NCI-H2081 treated with DMSO at 0.1 percent for 48 hours (cell line): ENCODE data around the gene TRIM2.
"Not testable (repeated sequence)": the region's sequence is repeated elsewhere in the genome, so short reads cannot be mapped to it uniquely, and the experiment has no call there.

ENCODE experiments used
- DNase-seq: peaks from one replicate; lab custom pipeline; 2025; lab: John Stamatoyannopoulos, UW

The TRIM2 gene

GRCh38 chr4:153204247-153204671, at the start of gene TRIM2:
Gene TRIM2 (plus strand): TSS chr4:153204443. CDS start chr4:153204531, 88 bp downstream.
- no peak for DNase-seq

DNA sequence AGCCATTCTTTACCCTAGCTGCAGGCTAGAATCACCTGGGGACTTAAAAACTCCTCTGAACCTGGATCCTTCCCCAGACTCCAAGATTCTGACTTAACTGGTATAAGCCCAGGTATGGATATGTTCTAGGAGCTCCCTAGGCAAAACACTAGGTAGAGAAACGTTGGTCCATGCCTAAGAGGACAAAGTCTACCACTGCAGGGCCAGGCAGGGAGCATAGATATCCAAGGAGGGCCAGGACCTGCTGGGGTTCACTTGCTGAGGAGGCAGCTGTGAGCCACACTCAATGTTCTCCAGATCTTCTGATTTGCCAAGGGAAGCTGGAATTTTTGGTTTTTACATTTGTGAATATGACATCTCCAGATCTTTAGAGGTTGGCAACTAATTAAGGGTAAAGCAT, 48.6 kb upstream of the TRIM2 start:
- DNase-seq, result no peak

DNA sequence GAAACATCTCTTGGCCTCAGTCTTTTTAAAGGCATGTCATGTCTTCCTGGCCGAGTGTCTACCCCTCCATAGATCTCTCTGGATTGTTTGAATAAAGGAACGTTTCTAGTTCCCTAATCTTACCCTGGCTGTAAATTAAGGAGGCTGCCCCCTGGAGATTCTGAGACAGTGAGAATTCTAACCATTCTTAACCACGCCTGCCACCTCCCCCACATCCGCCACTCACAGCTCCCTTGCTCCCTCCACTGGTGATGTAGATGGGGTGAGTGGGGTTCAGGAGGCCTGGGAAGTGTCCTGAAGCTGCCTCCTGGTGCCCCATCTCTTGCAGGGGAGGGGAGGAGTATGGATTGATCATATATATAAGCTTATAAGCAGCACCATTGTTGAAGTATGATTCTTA, 48.0 kb upstream of the TRIM2 start:
- no peak for DNase-seq

GRCh38 chr4:153156721-153157120, 47.5 kb upstream of the TRIM2 start:
- DNase-seq, result no peak

DNA sequence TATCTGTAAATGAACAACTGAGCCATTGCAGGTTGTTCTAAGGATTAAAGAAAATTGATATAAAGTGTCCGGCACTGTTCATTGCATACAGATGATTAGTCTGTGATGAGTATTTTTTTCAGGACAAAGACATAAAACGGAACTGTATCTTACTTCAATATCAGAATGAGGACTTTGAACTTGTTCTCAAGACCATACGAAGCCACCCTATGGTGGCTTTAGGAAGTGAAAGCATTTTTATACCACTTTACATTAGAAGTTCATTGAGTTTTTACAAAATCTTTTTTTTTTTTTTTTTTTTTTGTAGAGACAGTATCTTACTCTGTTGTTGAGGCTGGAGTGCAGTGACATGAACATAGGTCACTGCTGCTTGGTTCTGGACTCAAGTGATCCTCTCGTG, 45.2 kb upstream of the TRIM2 start:
- no peak for DNase-seq

DNA sequence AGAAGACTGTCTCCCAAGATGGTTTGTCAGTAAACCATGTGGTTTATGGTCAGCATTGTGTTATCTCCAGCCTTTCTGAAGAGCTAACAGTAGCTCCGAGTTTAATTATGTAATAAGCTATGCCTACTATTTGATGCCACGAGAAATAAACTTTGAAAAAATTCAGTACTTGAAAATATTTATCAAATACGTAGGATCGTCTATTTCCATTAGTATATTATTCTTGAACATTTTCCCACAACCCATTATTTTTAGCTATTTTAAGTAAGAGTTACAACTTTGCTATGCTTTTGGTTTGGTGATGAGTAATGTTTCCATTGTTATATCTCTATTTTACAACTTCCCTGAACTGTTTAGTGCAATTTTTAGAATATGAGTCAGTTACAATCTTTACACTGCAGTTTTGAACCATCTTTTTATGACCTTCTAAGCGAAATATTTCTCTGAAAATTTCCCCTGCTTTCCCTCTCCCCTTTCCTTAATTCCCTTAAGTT, 44.5 kb upstream of the TRIM2 start:
- DNase-seq, result no peak

- DNase-seq, result no peak
Observed at GRCh38 chr4:153160821-153161220, 43.4 kb upstream of the TRIM2 start.

GRCh38 chr4:153161226-153161963, 42.8 kb upstream of the TRIM2 start:
- no peak for DNase-seq

DNA sequence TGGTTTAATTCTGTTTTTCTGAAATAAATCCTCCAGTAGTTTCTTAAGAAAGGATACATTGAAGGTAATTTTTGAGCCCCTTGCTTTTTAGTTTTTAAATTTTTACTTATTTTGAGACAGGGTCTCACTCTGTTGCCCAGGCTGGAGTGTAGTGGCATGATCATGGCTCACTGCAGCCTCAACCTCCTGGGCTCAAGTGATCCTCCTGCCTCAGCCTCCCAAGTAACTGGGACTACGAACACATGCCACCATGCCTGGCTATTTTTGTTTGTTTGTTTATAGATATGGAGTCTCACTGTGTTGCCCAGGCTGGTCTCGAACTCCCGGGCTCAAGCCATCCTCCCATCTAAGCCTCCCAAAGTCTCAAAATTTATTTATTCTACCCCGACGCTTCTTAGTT, 39.0 kb upstream of the TRIM2 start:
- not testable (repeated sequence) for DNase-seq

GRCh38 chr4:153166716-153167501, 37.3 kb upstream of the TRIM2 start:
- no peak for DNase-seq

GRCh38 chr4:153169776-153170175, 34.5 kb upstream of the TRIM2 start:
- DNase-seq, result no peak

- no peak for DNase-seq
Observed at GRCh38 chr4:153170407-153170806, 33.8 kb upstream of the TRIM2 start.

DNA sequence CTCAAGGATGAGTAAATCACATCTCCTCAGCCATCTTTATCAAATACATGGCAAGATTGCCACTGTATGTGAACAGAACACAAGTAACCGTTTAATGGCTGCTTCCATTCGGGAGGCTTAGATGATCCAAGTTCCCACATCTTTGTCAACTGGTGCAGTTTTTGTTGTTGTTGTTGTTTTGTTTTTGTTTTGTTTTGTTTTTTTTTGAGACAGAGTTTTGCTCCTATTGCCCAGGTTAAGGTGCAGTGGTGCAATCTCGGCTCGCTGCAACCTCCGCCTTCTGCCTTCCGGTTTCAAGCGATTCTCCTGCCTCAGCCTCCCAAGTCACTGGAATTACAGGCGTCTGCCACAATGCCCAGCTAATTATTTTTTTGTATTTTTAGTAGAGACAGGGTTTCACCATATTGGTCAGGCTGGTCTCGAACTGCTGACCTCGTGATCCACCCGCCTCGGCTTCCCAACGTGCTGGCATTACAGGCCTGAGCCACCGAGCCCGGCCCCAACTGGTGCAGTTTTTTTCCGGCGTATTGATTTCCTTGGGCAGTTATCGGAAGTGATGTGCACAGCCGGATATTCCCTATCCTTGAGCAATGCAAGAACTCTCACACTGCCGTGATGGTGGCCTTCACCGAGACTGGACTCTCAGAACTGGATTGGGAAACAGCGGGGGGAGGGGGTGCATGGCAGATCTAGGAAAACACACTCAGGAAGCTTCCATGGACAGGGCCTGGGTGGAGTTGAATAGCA, 29.2 kb upstream of the TRIM2 start:
- no peak for DNase-seq

GRCh38 chr4:153176938-153177337, 27.3 kb upstream of the TRIM2 start:
- no peak for DNase-seq

DNA sequence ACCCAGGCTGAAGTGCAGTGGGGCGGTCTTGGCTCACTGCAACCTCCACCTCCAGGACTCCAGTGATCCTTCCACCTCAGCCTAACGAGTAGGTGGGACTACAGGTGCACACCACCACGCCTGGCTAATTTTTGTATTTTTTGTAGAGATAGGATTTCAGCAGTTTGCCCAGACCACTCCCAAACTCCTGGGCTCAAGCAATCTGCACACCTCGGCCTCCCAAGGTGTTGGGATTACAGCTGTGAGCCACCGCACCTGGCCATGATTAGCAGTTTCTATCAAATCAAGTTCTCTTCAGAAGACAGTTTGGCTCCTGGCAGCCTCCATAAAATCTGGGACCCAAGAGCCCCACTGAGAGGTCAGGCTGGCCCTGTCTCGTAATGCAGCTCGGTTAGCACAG, 26.4 kb upstream of the TRIM2 start:
- DNase-seq, result no peak

DNA sequence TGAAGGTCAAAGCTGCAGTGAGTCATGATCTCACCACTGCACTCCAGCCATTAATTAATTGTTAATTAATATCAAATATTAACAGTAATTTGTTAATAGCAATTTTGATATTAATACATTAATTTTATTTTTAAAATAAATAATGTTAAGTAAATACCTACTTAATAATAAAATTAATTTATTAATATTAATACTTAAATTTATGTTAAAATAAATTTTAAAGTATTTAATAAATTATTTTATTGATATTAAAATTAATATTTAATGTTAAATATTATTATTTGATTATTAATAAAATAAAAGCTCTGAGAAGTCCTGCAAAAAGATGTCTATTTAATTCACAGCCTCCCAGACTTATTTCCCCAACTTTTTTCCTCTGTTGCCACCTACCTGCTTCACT, 25.1 kb upstream of the TRIM2 start:
- no peak for DNase-seq

- DNase-seq, result no peak
Observed at GRCh38 chr4:153181293-153181692, 22.9 kb upstream of the TRIM2 start.

DNA sequence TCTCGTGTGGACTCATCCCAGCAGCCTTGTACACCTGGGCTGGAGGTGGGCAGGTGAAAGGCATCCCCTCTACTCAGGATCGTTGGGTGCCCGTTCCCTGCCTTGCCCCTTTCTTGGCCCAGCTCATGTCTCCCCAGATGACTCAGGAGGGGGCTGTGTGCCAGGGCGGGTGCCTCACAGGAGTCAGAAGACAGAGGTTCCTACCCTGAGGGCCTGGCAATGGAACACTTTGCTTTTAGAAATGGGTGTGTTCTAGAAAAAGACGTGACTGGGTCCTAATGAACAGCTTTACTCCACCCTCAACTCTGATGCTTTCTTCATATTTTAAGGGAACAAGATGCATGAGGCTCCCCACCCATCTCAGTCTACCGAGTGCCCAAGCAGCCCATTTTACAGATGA, 22.5 kb upstream of the TRIM2 start:
- DNase-seq, result no peak

DNA sequence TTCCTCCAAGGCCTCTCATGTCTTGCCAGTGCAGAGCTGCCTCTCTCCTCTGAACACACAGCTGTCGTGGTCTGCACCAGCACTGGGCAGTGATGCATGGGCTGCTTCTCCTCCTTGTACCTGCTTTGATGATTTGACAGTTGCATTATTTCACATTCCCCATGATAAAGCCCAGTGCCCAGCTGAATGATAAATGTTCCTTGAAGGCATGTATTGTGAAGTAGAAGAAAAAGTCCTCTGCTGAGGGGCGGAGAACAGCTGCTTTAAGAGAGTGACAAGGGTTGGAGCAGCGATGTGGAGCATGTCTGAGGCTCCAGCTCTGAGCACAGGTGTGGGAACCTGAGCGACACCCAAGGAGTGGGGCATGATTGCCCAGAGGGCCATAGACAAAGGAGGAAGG, 21.1 kb upstream of the TRIM2 start:
- DNase-seq, result no peak

DNA sequence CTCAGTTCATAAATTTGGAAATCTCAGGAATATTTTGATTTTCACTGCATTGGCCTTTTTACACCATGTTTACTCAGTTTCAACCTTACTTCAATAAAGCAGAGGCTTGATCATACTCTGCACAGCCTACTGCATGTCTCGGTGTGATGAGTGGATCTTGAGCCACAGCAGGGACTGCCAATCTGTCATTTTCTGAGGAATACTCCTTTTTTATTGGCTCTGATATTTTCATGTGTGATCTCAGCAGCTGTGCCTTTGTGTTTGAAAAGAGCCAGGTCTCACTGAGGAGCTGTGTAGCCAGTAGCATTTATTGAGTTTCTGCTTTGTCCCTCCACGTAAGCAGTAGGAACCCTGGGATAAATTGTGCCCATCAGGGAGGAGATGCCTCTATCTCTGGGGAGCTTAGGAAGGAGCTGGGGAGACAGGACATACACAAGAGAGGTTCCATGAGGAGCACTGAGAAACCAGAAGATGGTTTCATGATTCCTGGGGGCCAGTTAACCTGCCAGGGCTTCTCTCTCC, 18.9 kb upstream of the TRIM2 start:
- no peak for DNase-seq

- DNase-seq, result no peak
Observed at GRCh38 chr4:153186046-153186728, 18.1 kb upstream of the TRIM2 start.
